Heart left ventricle (tissue), 13 donors: Measurements from ENCODE around the gene NCKAP1.

ENCODE experiments used
- CTCF ChIP-seq, 12 donors: fragments of 200-600 bp; sonication (generic) in 4 of 12; IDR thresholded peaks; one replicate each; pipeline versions ENCODE4 v1.5.0 to v1.8.0; 2018 to 2022; ENCODE audit warnings: antibody characterized with exemption in 12 of 12, mild to moderate bottlenecking in 5 of 12
- POLR2A ChIP-seq, 2 donors: fragments of 450-650 bp; IDR thresholded peaks; one replicate each; pipeline ENCODE4 v1.6.1; 2017; ENCODE audit warnings: antibody characterized with exemption in 2 of 2, mild to moderate bottlenecking in 2 of 2, moderate library complexity in 2 of 2
- donor health status: ischemic (EF 13 %, LVEDD 7.1; RV severe dilation, severe dysfunction).
- donor health status: DM: no; HTN: yes; CAD: no.
- donor health status: DM: no; HTN: no; CAD: no.
- donor health status: ischemic (EF 25% LVEDD 6.9; RV normal size, moderate dysfunction).
- donor health status: ischemic (EF 25% LVEDD 5.7; RV mildly dilated, moderate dysfunction).
- donor health status: ischemic (EF 35%, LVEDD 5.7; RV mildly dilated, moderate dysfunction).
- donor health status: nonischemic (EF 11% LVEDD 7.7; RV severe dilation, severe dysfunction).
- donor health status: DM: yes; HTN: yes; CAD: no.
- donor health status: PGD.
- donor health status: ischemic (EF 29% LVEDD 5.4; RV normal size, mild dysfunction).
- donor health status: nonischemic (EF 23%, LVEDD 6.1; RV moderate dilation, normal function).

GRCh38 chr2:183078464-183079138 lies 40.3 kb upstream of the NCKAP1 start, which contains the start of gene DUSP19:
- TF ChIP-seq POLR2A (IDR thresholded peaks at IDR 0.05) (peak in 1 of 2 donors; percentile 88), CTCF (IDR thresholded peaks at IDR 0.05) (no peak)
